HepG2 (cell line): ENCODE measurements around the gene FAM222B. TPM values are rescaled to one million over a fixed set of nuclear protein-coding genes. Genes with fewer than 3 reads are reported as not detected.

Source experiments
- ATAC-seq: fragments of 200-7000 bp; cut with Tn5 transposase; 3 replicates; pipeline ENCODE4 v1.9.1; 2020; ENCODE audit warnings: mild to moderate bottlenecking, moderate library complexity
- BruUV-seq: library from RNA; stranded (reverse); fragments of 400-500 nt; replicated peaks from 2 replicates; lab custom pipeline; 2021; lab: Mats Ljungman, UMichigan
- CTCF ChIA-PET: fragments of 300-600 bp; formaldehyde crosslinking; extraction: SDS; loops from one replicate; lab custom pipeline; 2021; ENCODE audit warnings: low total read pairs, inconsistent platforms, low intra/inter-chr PET ratio; lab: Yijun Ruan, JAX
- POLR2A ChIA-PET: fragments of 350-600 bp; sonication (Branson Sonifier 250); formaldehyde crosslinking; loops from one replicate; lab custom pipeline; 2020; ENCODE audit warnings: antibody characterized with exemption, inconsistent platforms; lab: Yijun Ruan, JAX
- DNase-seq: peaks from one replicate; pipeline ENCODE4 v3.0.0-alpha.2; 2015; ENCODE audit warnings: low spot score
- FAIRE-seq: peaks from 3 replicates; lab custom pipeline; 2011; peaks lifted over from hg19 to GRCh38; lab: Jason Lieb, UNC
- H2AFZ ChIP-seq: one replicate; pipeline ENCODE4 v1.6.1; 2011; ENCODE audit warnings: low read length, inconsistent platforms
- H3K27ac ChIP-seq: fragments of 300-600 bp; 3 replicates; pipeline ENCODE4 v1.8.0; 2011; ENCODE audit warnings: mixed run types, mild to moderate bottlenecking, mixed read lengths, low read length, inconsistent platforms; ENCODE audit not compliant: insufficient read depth; ENCODE audit errors: extremely low read length
- H3K27me3 ChIP-seq, 2 experiments: fragments of 200-600 bp in 1 of 2; 2 replicates in 1 of 2; 3 replicates in 1 of 2; pipeline versions ENCODE4 v1.6.0 to v1.8.0; 2011; ENCODE audit warnings: low read length in 2 of 2, mild to moderate bottlenecking in 2 of 2, moderate library complexity in 2 of 2, inconsistent platforms in 1 of 2; ENCODE audit not compliant: insufficient read depth in 2 of 2, control insufficient read depth in 1 of 2
- H3K36me3 ChIP-seq, 2 experiments: fragments of 200-600 bp in 1 of 2; replicated peaks in 1 of 2; 2 replicates in 1 of 2; 3 replicates in 1 of 2; pipeline versions ENCODE4 v1.5.1 to v1.8.0; 2011; ENCODE audit warnings: low read length in 2 of 2, inconsistent platforms in 1 of 2; ENCODE audit not compliant: insufficient read depth in 2 of 2, control insufficient read depth in 1 of 2
- H3K4me1 ChIP-seq: 2 replicates; pipeline ENCODE4 v1.5.1; 2012; ENCODE audit warnings: low read length, inconsistent platforms; ENCODE audit not compliant: insufficient read depth
- H3K4me2 ChIP-seq: 2 replicates; pipeline ENCODE4 v1.6.0; 2011; ENCODE audit warnings: low read depth, low read length, inconsistent platforms
- H3K4me3 ChIP-seq, 3 experiments: fragments of 200-600 bp in 1 of 3; sonication (generic), shearing (Covaris generic) in 1 of 3; replicated peaks in 1 of 3; 2 replicates each; pipeline ENCODE4 v1.5.1; 2011 to 2016; ENCODE audit warnings: low read length in 3 of 3, inconsistent platforms in 2 of 3, low read depth in 2 of 3, mild to moderate bottlenecking in 2 of 3, control low read depth in 1 of 3, mixed read lengths in 1 of 3; ENCODE audit not compliant: insufficient read depth in 1 of 3
- H3K79me2 ChIP-seq: one replicate; pipeline ENCODE4 v1.6.1; 2011; ENCODE audit warnings: low read length, inconsistent platforms; ENCODE audit not compliant: insufficient read depth
- H3K9ac ChIP-seq: 2 replicates; pipeline ENCODE4 v1.6.0; 2011; ENCODE audit warnings: mild to moderate bottlenecking, low read depth, low read length, inconsistent platforms; ENCODE audit not compliant: insufficient read depth
- H3K9me3 ChIP-seq: 2 replicates; pipeline ENCODE4 v1.5.1; 2012; ENCODE audit warnings: mild to moderate bottlenecking, low read length
- H4K20me1 ChIP-seq: 2 replicates; pipeline ENCODE4 v1.6.0; 2011; ENCODE audit warnings: inconsistent platforms, mild to moderate bottlenecking, low read length, moderate library complexity; ENCODE audit not compliant: insufficient read depth
- AGO2 ChIP-seq: fragments of 200-400 bp; formaldehyde crosslinking; optimal IDR thresholded peaks from 2 replicates; pipeline ENCODE3; 2017; ENCODE audit warnings: mild to moderate bottlenecking, low read depth, low read length, moderate library complexity
- HNF4G ChIP-seq, 2 experiments: sonication (generic) in 1 of 2; formaldehyde crosslinking in 1 of 2; IDR thresholded peaks; 2 replicates each; pipeline versions ENCODE4 v1.4.0 to v1.6.1; 2011 to 2020; ENCODE audit warnings: borderline replicate concordance in 2 of 2, low read depth in 2 of 2, mild to moderate bottlenecking in 2 of 2, low read length in 1 of 2, missing genetic modification reagents in 1 of 2, moderate library complexity in 1 of 2
- HNRNPL ChIP-seq: fragments of 200-400 bp; formaldehyde crosslinking; IDR thresholded peaks from 2 replicates; pipeline ENCODE4 v1.6.1; 2017; ENCODE audit warnings: mild to moderate bottlenecking, low read depth, low read length
- ISL2 ChIP-seq: sonication (generic); formaldehyde crosslinking; IDR thresholded peaks from 2 replicates; pipeline ENCODE4 v1.5.0; 2020; ENCODE audit warnings: missing genetic modification reagents
- MTA1 ChIP-seq: sonication (generic); formaldehyde crosslinking; IDR thresholded peaks from 2 replicates; pipeline ENCODE4 v1.4.0; 2020; ENCODE audit warnings: missing genetic modification reagents, mild to moderate bottlenecking, borderline replicate concordance
- POLR2AphosphoS2 ChIP-seq: IDR thresholded peaks from 2 replicates; pipeline ENCODE4 v1.6.1; 2011; ENCODE audit warnings: low read depth, low read length, improper control_type of control experiment
- RCOR2 ChIP-seq: IDR thresholded peaks from 2 replicates; pipeline ENCODE4 v1.6.1; 2016; ENCODE audit warnings: missing biosample characterization, missing genetic modification reagents
- TBP ChIP-seq: sonication (generic); formaldehyde crosslinking; IDR thresholded peaks from 2 replicates; pipeline ENCODE4 v1.5.0; 2020; ENCODE audit warnings: missing genetic modification reagents
- WIZ ChIP-seq: sonication (generic); formaldehyde crosslinking; IDR thresholded peaks from 2 replicates; pipeline ENCODE4 v1.5.1; 2020; ENCODE audit warnings: mild to moderate bottlenecking, missing genetic modification reagents
- ZNF101 ChIP-seq: sonication (generic); formaldehyde crosslinking; IDR thresholded peaks from 2 replicates; pipeline ENCODE4 v1.4.0; 2020; ENCODE audit warnings: mild to moderate bottlenecking, low read depth, missing genetic modification reagents, borderline replicate concordance
- ZNF337 ChIP-seq: sonication (generic); formaldehyde crosslinking; IDR thresholded peaks from 2 replicates; pipeline ENCODE4 v1.5.1; 2020; ENCODE audit warnings: missing genetic modification reagents, low read depth, mild to moderate bottlenecking, borderline replicate concordance
- ZNF572 ChIP-seq: sonication (generic); formaldehyde crosslinking; IDR thresholded peaks from 2 replicates; pipeline ENCODE4 v1.5.1; 2020; ENCODE audit warnings: mild to moderate bottlenecking, missing genetic modification reagents
- WGBS: methylation state at CpG from one replicate; pipeline ENCODE4 v1.1.6; 2017; ENCODE audit warnings: low lambda C conversion rate; 5-methylcytosine and 5-hydroxymethylcytosine counted together
- in situ Hi-C: cut with HindIII; loops from 2 replicates; pipeline ENCODE4 v1.10.0; 2017; ENCODE audit warnings: low pct_unique_long_range_greater_than_20kb; ENCODE audit not compliant: extremely low pct_ligation_motif_present
- intact Hi-C: fragments of 100-400 bp; cut with micrococcal nuclease; formaldehyde crosslinking; loops from one replicate; pipeline ENCODE4 v1.10.0; 2022; ENCODE audit not compliant: unreplicated experiment
- polyA plus RNA-seq, 8 experiments: library from polyadenylated mRNA; depleted of rRNA in 3 of 8; stranded (reverse) in 7 of 8; unstranded in 1 of 8; fragments of >200 nt; fragmentation: Illumina TruSeq in 4 of 8; extraction: Trizol in 4 of 8; gene quantifications; 2 replicates each; pipeline versions ENCODE4 v1.2.1 to v1.2.3, GENCODE V29; 2011 to 2016; ENCODE audit warnings: low read depth in 4 of 8, missing spikeins in 1 of 8, mixed read lengths in 1 of 8; ENCODE audit not compliant: insufficient read depth in 1 of 8
- total RNA-seq, 5 experiments: library from RNA; depleted of rRNA; stranded (reverse); fragments of >200 nt; fragmentation: Illumina TruSeq; extraction: Trizol; gene quantifications; 2 replicates each; pipeline ENCODE4 v1.2.3, GENCODE V29; 2016; ENCODE audit warnings: low read depth in 1 of 5
- TF ChIP-seq, protein P1 (sequence below), 2 experiments: sonication (generic) in 1 of 2; formaldehyde crosslinking in 1 of 2; IDR thresholded peaks; 2 replicates each; pipeline versions ENCODE4 v1.4.0 to v1.6.1; 2016 to 2020; ENCODE audit warnings: borderline replicate concordance in 1 of 2, low read depth in 1 of 2, mild to moderate bottlenecking in 1 of 2, missing genetic modification reagents in 1 of 2
- TF ChIP-seq, protein P2 (sequence below): sonication (generic); formaldehyde crosslinking; IDR thresholded peaks from 2 replicates; pipeline ENCODE4 v1.4.0; 2020; ENCODE audit warnings: low read depth, mild to moderate bottlenecking, missing genetic modification reagents

FAM222B gene
- total and polyA plus RNA-seq, 2 of the 13 experiments (the other 11 are each of a cell fraction or from before 2014, with no cell fraction given): 3.5 to 7.3 TPM

DNA sequence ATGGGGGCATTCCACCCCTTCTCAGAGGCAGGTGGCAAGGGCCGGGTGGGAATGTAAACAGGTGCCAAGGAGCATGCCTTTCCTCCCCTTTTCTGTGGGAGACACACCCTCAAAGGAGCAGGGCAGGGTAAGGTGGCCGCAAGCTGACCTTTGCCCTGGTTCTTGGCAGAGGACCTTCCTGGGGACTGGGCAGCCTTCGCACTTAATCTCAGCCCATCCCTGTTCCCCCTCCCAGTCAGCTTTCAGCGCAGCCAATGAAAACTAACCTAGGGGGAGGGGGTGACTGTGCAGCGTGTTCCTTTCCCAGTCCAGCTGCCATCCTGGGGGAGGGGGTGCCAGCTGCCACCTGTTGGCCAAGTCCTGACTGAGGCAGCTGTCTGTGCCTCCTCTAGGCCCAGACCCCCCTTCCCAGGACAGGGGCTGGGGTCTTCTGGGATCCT is 96.0 kb downstream of the FAM222B start (continued):
- TF ChIP-seq, protein P1, sequence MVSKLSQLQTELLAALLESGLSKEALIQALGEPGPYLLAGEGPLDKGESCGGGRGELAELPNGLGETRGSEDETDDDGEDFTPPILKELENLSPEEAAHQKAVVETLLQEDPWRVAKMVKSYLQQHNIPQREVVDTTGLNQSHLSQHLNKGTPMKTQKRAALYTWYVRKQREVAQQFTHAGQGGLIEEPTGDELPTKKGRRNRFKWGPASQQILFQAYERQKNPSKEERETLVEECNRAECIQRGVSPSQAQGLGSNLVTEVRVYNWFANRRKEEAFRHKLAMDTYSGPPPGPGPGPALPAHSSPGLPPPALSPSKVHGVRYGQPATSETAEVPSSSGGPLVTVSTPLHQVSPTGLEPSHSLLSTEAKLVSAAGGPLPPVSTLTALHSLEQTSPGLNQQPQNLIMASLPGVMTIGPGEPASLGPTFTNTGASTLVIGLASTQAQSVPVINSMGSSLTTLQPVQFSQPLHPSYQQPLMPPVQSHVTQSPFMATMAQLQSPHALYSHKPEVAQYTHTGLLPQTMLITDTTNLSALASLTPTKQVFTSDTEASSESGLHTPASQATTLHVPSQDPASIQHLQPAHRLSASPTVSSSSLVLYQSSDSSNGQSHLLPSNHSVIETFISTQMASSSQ (IDR thresholded peaks at IDR 0.05; ENCODE audit: low read depth): no peak
- TF ChIP-seq, protein P1 (CRISPR knock-in tag; IDR thresholded peaks at IDR 0.05; ENCODE audit: borderline replicate concordance): no peak

DNA sequence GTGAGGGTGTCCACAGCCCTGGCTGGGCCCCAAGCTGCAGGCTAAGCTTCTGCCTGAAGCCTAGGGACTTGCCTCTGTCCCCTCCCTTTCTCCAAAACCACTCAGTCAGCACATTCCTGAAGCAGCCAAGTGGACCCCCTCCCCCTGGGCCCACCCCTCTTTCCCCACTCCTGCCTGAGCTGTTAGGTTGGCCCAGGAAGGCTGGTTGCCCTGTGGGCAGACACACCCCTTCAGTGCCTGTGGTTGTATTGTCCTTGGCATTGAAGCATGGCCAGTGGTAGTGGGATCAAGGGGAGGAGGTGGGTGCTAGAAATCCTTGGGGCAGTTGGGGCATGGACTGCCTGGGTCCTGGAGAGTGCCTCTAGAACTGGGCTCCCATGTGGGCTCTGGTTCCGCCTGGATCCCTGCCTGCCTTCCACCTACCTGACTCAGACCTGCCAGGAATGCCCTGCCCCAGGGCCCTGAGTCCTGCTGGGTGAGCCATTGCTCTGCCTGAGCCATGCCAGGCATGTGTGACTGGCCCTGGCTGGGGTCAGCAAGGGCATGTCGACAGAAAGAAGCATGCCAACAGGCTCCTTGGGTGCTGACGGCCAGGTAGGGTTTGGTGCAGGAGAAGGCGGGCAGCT is 96.7 kb downstream of the FAM222B start:
- H3K4me1 ChIP-seq: peaks cover 68% of the 10 kb centered on the region
- H3K9ac ChIP-seq: peak overlapping the region; percentile 98
- 75% methylated on average over 4 of the region's 4 CpGs for WGBS
- intact Hi-C loops (loop anchor here (1.0 kb wide), 1 partner anchor 18 kb away; the partner anchor contains the start of gene NEK8), in situ Hi-C loops (loop anchor here (25.0 kb wide), 1 partner anchor 366 kb away; no protein-coding TSS in a partner anchor)
- H3K4me2 ChIP-seq: peak overlapping the region; percentile 98
- no peak for FAIRE-seq
- DNase-seq: no peak
- ChIA-PET POLR2A (interaction anchor here (0.8 to 12.3 kb wide), 15 partner anchors 8 to 204 kb away, joined by 3 to 590 read pairs (median 5); partner anchors contain the start of genes DHRS13, FAM222B, FLOT2 and NEK8), CTCF (no interaction called here)
- H3K4me3 ChIP-seq: peak overlapping the region; percentile 72 to 93 (median 74); a peak in 5 of 6 replicates
- H2AFZ ChIP-seq: no peak overlapping the region
- peak overlapping the region; percentile 95 for H3K27ac ChIP-seq
- no peaks in the 10 kb centered on the region for H3K9me3 ChIP-seq
- H4K20me1 ChIP-seq: peaks cover 52% of the 10 kb centered on the region
- no peaks in the 10 kb centered on the region; a peak in 1 of 5 replicates for H3K27me3 ChIP-seq
- BruUV-seq: no TSS peak
- H3K36me3 ChIP-seq: peaks cover 36 to 43% of the 10 kb centered on the region in 2 experiments
- H3K79me2 ChIP-seq: peaks cover 33% of the 10 kb centered on the region
- no peak for ATAC-seq
- TF ChIP-seq TBP (CRISPR knock-in tag) (no peak), HNF4G (IDR thresholded peaks at IDR 0.05; ENCODE audit: borderline replicate concordance, low read depth, low read length) (no peak), HNF4G (CRISPR knock-in tag; IDR thresholded peaks at IDR 0.05; ENCODE audit: borderline replicate concordance, low read depth) (no peak), HNRNPL (peak; percentile 65; the same call in 1 of the 2 replicates), ZNF337 (CRISPR knock-in tag) (no peak), MTA1 (CRISPR knock-in tag) (no peak), ISL2 (CRISPR knock-in tag) (no peak), ZNF101 (CRISPR knock-in tag) (no peak), AGO2 (peak; percentile 69), POLR2AphosphoS2 (peak; percentile 67; the same call in 1 of the 2 replicates), RCOR2 (CRISPR knock-in tag) (no peak), WIZ (CRISPR knock-in tag) (no peak), ZNF572 (CRISPR knock-in tag) (0 out of 2 replicates have a peak, but pooled peaks have one; percentile 43)
- TF ChIP-seq, protein P2, sequence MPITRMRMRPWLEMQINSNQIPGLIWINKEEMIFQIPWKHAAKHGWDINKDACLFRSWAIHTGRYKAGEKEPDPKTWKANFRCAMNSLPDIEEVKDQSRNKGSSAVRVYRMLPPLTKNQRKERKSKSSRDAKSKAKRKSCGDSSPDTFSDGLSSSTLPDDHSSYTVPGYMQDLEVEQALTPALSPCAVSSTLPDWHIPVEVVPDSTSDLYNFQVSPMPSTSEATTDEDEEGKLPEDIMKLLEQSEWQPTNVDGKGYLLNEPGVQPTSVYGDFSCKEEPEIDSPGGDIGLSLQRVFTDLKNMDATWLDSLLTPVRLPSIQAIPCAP (CRISPR knock-in tag): no peak
